ENCODE measurements around the gene ZDHHC8. TPM values are rescaled to one million over a fixed set of nuclear protein-coding genes. Genes with fewer than 3 reads are reported as not detected.

ZDHHC8 gene
- total and polyA plus RNA-seq, 7 experiments from 2014 or later: 0.95 to 88.5 (median 65.9) TPM

DNA sequence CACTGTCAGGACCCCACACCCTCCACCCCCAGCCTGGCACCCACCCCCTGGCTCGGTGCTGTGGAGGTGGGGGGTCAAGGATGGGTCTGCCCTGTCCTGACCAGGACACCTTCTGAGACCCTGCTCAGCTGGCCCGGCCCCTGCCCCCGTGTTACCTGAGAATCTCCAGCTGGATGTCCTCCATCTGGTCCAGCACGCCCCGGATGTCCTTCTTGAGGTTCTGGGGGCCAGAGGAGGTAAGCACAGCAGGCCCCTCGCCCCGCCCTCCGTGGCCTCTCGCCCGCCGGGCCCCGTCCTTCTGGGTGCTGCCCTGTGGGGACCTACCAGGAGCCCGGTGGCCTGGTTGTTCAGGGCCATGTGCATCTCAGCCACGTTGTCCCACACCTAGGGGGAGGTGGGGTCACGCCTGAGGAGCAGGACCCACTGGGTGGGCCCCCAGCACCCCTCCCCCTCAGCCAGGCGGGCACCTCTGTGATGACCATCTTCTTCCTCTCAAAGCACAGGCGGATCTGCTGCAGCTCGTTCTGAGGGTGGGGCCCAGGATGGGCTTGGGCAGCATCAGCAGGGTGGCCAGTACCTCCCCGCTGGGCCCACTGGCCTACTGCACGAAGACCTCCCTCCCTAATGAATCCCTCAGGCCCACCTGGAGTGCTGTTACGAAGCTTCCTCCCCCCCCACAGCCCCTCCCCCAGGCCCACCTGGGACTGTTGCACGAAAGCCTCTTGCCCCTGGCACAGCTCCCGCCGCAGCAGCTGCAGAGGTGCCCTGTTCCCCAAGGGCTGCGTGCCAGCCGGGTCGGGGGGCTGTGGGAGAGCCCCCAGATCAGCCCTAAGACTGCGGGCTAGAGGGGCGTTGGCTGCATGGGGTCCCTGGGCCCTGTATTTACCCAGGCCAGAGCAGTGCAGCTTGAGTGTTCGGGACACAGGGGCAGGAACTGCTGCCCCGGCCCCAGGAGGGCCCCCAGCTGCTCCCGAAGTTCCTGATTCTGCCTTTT, 17.9 kb downstream of the ZDHHC8 start:
- Mint-ChIP-seq H3K36me3 (no peaks in the 10 kb centered on the region), H3K27ac (no peak overlapping the region), H3K4me3 (no peak overlapping the region), H3K27me3 (no peaks in the 10 kb centered on the region), H3K4me1 (no peaks in the 10 kb centered on the region), H3K9me3 (no peaks in the 10 kb centered on the region)
- Histone ChIP-seq H3K27ac (ENCODE audit: low read depth, low read length) (no peak overlapping the region), H3K27me3 (ENCODE audit: control insufficient read depth in 2 of 2, insufficient read depth in 2 of 2, low read length in 2 of 2) (no peaks in the 10 kb centered on the region), H3K9me3 (ENCODE audit: control insufficient read depth in 2 of 3, low read length in 3 of 3) (no peaks in the 10 kb centered on the region), H3K36me3 (ENCODE audit: control insufficient read depth in 2 of 3, insufficient read depth in 3 of 3, low read length in 3 of 3) (peaks cover 0 to 8% (median 0%) of the 10 kb centered on the region in 3 experiments), H3K4me1 (ENCODE audit: control insufficient read depth in 2 of 2, insufficient read depth in 2 of 2, low read length in 2 of 2) (no peaks in the 10 kb centered on the region), H3K4me3 (ENCODE audit: low read length) (no peak overlapping the region)
- no peak for ATAC-seq
- intact Hi-C loops (cut with micrococcal nuclease): no loop called here
- DNase-seq: no peak
- POLR2A ChIA-PET: no interaction called here
- CTCF ChIA-PET: no interaction called here

- CTCF ChIA-PET: interaction anchor here (0.8 kb wide), 1 partner anchor 306 kb away, joined by 3 read pairs; no protein-coding TSS in a partner anchor
- H3K4me3 Mint-ChIP-seq: no peak within 1 kb of the TSS
- H3K27ac Mint-ChIP-seq: peak within 1 kb of the TSS in 1 of 9 donors; percentile 38
Measured at GRCh38 chr22:20150381-20151275, 19.0 kb downstream of the ZDHHC8 start, which contains the start of gene CCDC188. CCDC188 (minus strand) TSS chr22:20151055; CDS start chr22:20150986, 69 bp downstream.

GRCh38 chr22:20151276-20151588, 19.6 kb downstream of the ZDHHC8 start:
- intact Hi-C loops (cut with micrococcal nuclease): no loop called here
- H3K36me3 Mint-ChIP-seq: no peaks in the 10 kb centered on the region
- CTCF ChIA-PET: interaction anchor here (0.8 to 1.2 kb wide), 2 partner anchors 24 to 305 kb away, joined by 3 read pairs; no protein-coding TSS in a partner anchor
- ATAC-seq (no peak), DNase-seq (no peak)
- Histone ChIP-seq H3K27ac (ENCODE audit: low read depth, low read length) (no peak overlapping the region), H3K9me3 (ENCODE audit: control insufficient read depth in 2 of 3, low read length in 3 of 3) (no peaks in the 10 kb centered on the region), H3K4me1 (ENCODE audit: control insufficient read depth in 2 of 2, insufficient read depth in 2 of 2, low read length in 2 of 2) (no peaks in the 10 kb centered on the region), H3K36me3 (ENCODE audit: control insufficient read depth in 2 of 3, insufficient read depth in 3 of 3, low read length in 3 of 3) (no peaks in the 10 kb centered on the region), H3K27me3 (ENCODE audit: control insufficient read depth in 2 of 2, insufficient read depth in 2 of 2, low read length in 2 of 2) (no peaks in the 10 kb centered on the region), H3K4me3 (ENCODE audit: low read length) (no peak overlapping the region)
- H3K27me3 Mint-ChIP-seq: peaks cover 0 to 2% (median 0%) of the 10 kb centered on the region in 5 donors
- POLR2A ChIA-PET: no interaction called here
- H3K4me1 Mint-ChIP-seq: no peaks in the 10 kb centered on the region
- H3K4me3 Mint-ChIP-seq: no peak overlapping the region
- no peaks in the 10 kb centered on the region for H3K9me3 Mint-ChIP-seq
- peak overlapping the region in 1 of 9 donors; percentile 38 for H3K27ac Mint-ChIP-seq

More at GRCh38 chr22:20150381-20151275, 19.0 kb downstream of the ZDHHC8 start, which contains the start of gene CCDC188:
- no peak for DNase-seq
- Mint-ChIP-seq H3K4me1 (no peaks in the 10 kb centered on the region), H3K36me3 (no peaks in the 10 kb centered on the region), H3K27me3 (peaks cover 0 to under 1% (median 0%) of the 10 kb centered on the region in 5 donors), H3K9me3 (no peaks in the 10 kb centered on the region)
- intact Hi-C loops (cut with micrococcal nuclease): no loop called here
- Histone ChIP-seq H3K27ac (ENCODE audit: low read depth, low read length) (no peak within 1 kb of the TSS), H3K9me3 (ENCODE audit: control insufficient read depth in 2 of 3, low read length in 3 of 3) (no peaks in the 10 kb centered on the region), H3K4me1 (ENCODE audit: control insufficient read depth in 2 of 2, insufficient read depth in 2 of 2, low read length in 2 of 2) (no peaks in the 10 kb centered on the region), H3K36me3 (ENCODE audit: control insufficient read depth in 2 of 3, insufficient read depth in 3 of 3, low read length in 3 of 3) (no peaks in the 10 kb centered on the region), H3K4me3 (ENCODE audit: low read length) (no peak within 1 kb of the TSS), H3K27me3 (ENCODE audit: control insufficient read depth in 2 of 2, insufficient read depth in 2 of 2, low read length in 2 of 2) (no peaks in the 10 kb centered on the region)
- POLR2A ChIA-PET: no interaction called here
- no peak for ATAC-seq

GRCh38 chr22:20152464-20152890, 20.9 kb downstream of the ZDHHC8 start:
- intact Hi-C loops (cut with micrococcal nuclease): no loop called here
- H3K27ac Mint-ChIP-seq: no peak overlapping the region
- ATAC-seq: no peak

DNA sequence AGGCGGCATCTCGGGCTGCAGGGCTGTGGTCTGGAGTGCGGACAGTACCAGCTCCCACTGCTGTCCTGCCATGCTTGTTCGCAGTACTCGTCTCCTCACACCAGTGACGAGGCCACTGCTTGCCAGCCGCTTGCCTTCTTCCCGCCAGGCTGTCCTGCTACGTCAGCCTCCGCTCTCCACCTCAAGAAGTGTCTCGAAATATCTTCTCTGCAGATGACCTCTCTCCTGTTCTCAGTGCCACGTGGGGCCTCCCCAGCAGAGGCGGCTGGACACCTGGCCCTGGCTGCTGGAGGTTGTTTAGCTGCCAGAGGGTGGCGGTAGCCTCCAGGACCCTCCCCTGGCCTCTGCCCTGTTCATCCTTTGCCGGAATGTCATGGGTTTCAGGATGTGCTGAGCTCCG, 22.3 kb downstream of the ZDHHC8 start:
- H3K4me1 ChIP-seq (ENCODE audit: control insufficient read depth in 2 of 2, insufficient read depth in 2 of 2, low read length in 2 of 2): no peaks in the 10 kb centered on the region
- no peak overlapping the region for H3K4me3 ChIP-seq (ENCODE audit: low read length)
- H3K27ac ChIP-seq (ENCODE audit: low read depth, low read length): no peak overlapping the region
- no peaks in the 10 kb centered on the region for H3K27me3 ChIP-seq (ENCODE audit: control insufficient read depth in 2 of 2, insufficient read depth in 2 of 2, low read length in 2 of 2)
- H3K36me3 ChIP-seq (ENCODE audit: control insufficient read depth in 2 of 3, insufficient read depth in 3 of 3, low read length in 3 of 3): no peaks in the 10 kb centered on the region
- H3K4me1 Mint-ChIP-seq: peaks cover 0 to 4% (median 0%) of the 10 kb centered on the region in 7 donors
- ChIA-PET CTCF (interaction anchor here (0.9 kb wide), 1 partner anchor 131 kb away, joined by 3 read pairs; no protein-coding TSS in a partner anchor), POLR2A (no interaction called here)
- no peak overlapping the region for H3K4me3 Mint-ChIP-seq
- H3K27ac Mint-ChIP-seq: no peak overlapping the region
- H3K9me3 Mint-ChIP-seq: no peaks in the 10 kb centered on the region
- no peaks in the 10 kb centered on the region for H3K36me3 Mint-ChIP-seq
- ATAC-seq (no peak), DNase-seq (no peak)
- peaks cover 0 to 6% (median 0%) of the 10 kb centered on the region in 5 donors for H3K27me3 Mint-ChIP-seq
- H3K9me3 ChIP-seq (ENCODE audit: control insufficient read depth in 2 of 3, low read length in 3 of 3): no peaks in the 10 kb centered on the region
- intact Hi-C loops (cut with micrococcal nuclease): no loop called here

More at GRCh38 chr22:20152464-20152890, 20.9 kb downstream of the ZDHHC8 start:
- H3K9me3 Mint-ChIP-seq: no peaks in the 10 kb centered on the region
- no peaks in the 10 kb centered on the region for H3K36me3 Mint-ChIP-seq
- H3K4me1 ChIP-seq (ENCODE audit: control insufficient read depth in 2 of 2, insufficient read depth in 2 of 2, low read length in 2 of 2): no peaks in the 10 kb centered on the region
- H3K36me3 ChIP-seq (ENCODE audit: control insufficient read depth in 2 of 3, insufficient read depth in 3 of 3, low read length in 3 of 3): no peaks in the 10 kb centered on the region
- peaks cover 0 to 4% (median 0%) of the 10 kb centered on the region in 5 donors for H3K27me3 Mint-ChIP-seq
- ChIA-PET POLR2A (no interaction called here), CTCF (interaction anchor here (1.2 kb wide), 1 partner anchor 25 kb away, joined by 3 read pairs; no protein-coding TSS in a partner anchor)
- no peaks in the 10 kb centered on the region for H3K9me3 ChIP-seq (ENCODE audit: control insufficient read depth in 2 of 3, low read length in 3 of 3)
- H3K4me1 Mint-ChIP-seq: peaks cover 0 to 4% (median 0%) of the 10 kb centered on the region in 7 donors
- no peak for DNase-seq
- no peaks in the 10 kb centered on the region for H3K27me3 ChIP-seq (ENCODE audit: control insufficient read depth in 2 of 2, insufficient read depth in 2 of 2, low read length in 2 of 2)
- no peak overlapping the region for H3K27ac ChIP-seq (ENCODE audit: low read depth, low read length)
- no peak overlapping the region for H3K4me3 ChIP-seq (ENCODE audit: low read length)
- H3K4me3 Mint-ChIP-seq: no peak overlapping the region

DNA sequence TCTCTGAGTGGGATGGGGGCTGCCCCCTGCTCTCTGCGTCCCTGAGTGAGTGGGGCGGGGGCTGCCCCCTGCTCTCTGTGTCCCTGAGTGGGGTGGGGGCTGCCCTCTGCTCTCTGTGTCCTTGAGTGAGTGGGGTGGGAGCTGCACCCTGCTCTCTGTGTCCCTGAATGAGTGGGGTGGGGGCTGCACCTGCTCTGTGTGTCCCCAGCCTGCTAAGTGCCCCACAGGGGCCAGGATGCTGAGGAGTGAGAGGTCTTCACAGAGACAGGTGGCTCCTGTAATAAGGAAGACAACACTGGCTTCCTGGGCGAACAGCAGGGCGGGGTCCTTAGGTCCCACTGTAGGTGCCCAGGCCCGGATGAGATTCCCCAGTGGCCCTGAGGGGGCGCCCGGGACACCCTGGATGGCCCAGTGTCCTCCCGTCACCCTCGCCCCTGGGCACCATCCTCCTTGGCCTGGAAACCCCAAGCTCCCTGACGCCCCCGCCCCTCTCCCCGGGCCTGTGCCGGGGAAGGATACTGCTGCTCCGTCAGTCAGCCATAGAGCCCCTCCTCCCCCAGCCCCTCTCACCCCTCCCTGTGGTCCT, 23.1 kb downstream of the ZDHHC8 start:
- intact Hi-C loops (cut with micrococcal nuclease): loop anchor here in 1 of 2 donors (5.0 kb wide), 1 partner anchor 303 kb away; no protein-coding TSS in a partner anchor
- DNase-seq: no peak
- peak overlapping the region in 1 of 10 donors; percentile 34 for H3K4me3 Mint-ChIP-seq

More for the DNA sequence above, 23.1 kb downstream of the ZDHHC8 start:
- Histone ChIP-seq H3K9me3 (ENCODE audit: control insufficient read depth in 2 of 3, low read length in 3 of 3) (no peaks in the 10 kb centered on the region), H3K27ac (ENCODE audit: low read depth, low read length) (no peak overlapping the region), H3K4me1 (ENCODE audit: control insufficient read depth in 2 of 2, insufficient read depth in 2 of 2, low read length in 2 of 2) (no peaks in the 10 kb centered on the region), H3K27me3 (ENCODE audit: control insufficient read depth in 2 of 2, insufficient read depth in 2 of 2, low read length in 2 of 2) (no peaks in the 10 kb centered on the region), H3K4me3 (ENCODE audit: low read length) (no peak overlapping the region), H3K36me3 (ENCODE audit: control insufficient read depth in 2 of 3, insufficient read depth in 3 of 3, low read length in 3 of 3) (no peaks in the 10 kb centered on the region)
- H3K27me3 Mint-ChIP-seq: peaks cover 0 to 7% (median 0%) of the 10 kb centered on the region in 5 donors
- H3K9me3 Mint-ChIP-seq: no peaks in the 10 kb centered on the region
- H3K27ac Mint-ChIP-seq: no peak overlapping the region
- POLR2A ChIA-PET: no interaction called here
- peaks cover 0 to 4% (median 0%) of the 10 kb centered on the region in 7 donors for H3K4me1 Mint-ChIP-seq
- H3K36me3 Mint-ChIP-seq: no peaks in the 10 kb centered on the region
- no peak for ATAC-seq
- CTCF ChIA-PET: no interaction called here
